Prostate gland (tissue), 2 donors: ENCODE data around the gene LDAH. TPM values are rescaled to one million over a fixed set of nuclear protein-coding genes. Genes with fewer than 3 reads are reported as not detected.

Source experiments
- DNase-seq: peaks from one replicate; pipeline ENCODE4 v3.0.0-alpha.2; 2019; ENCODE audit warnings: low spot score
- H3K27ac ChIP-seq, 2 donors: fragments of 200-600 bp; sonication (generic); 2 replicates each; pipeline ENCODE4 v1.5.1; 2017 to 2019
- H3K27me3 ChIP-seq: fragments of 200-600 bp; sonication (generic); replicated peaks from 2 replicates; pipeline ENCODE4 v1.5.1; 2019; ENCODE audit not compliant: insufficient read depth
- H3K36me3 ChIP-seq, 2 donors: fragments of 200-600 bp; sonication (generic); 1 replicate in 1 of 2; 2 replicates in 1 of 2; pipeline versions ENCODE4 v1.5.1 to v1.8.1; 2017 to 2019
- H3K4me1 ChIP-seq: fragments of 200-600 bp; sonication (generic); replicated peaks from 2 replicates; pipeline ENCODE4 v1.5.1; 2019
- H3K4me3 ChIP-seq, 2 donors: fragments of 200-600 bp; sonication (generic); 2 replicates each; pipeline ENCODE4 v1.5.1; 2017 to 2019
- H3K9me3 ChIP-seq: fragments of 200-600 bp; sonication (generic); 2 replicates; pipeline ENCODE4 v1.5.1; 2017
- POLR2A ChIP-seq: fragments of 450-650 bp; IDR thresholded peaks from one replicate; pipeline ENCODE4 v1.6.1; 2016; ENCODE audit warnings: antibody characterized with exemption, mild to moderate bottlenecking
- POLR2AphosphoS5 ChIP-seq: sonication (generic); formaldehyde crosslinking; IDR thresholded peaks from one replicate; pipeline ENCODE4 v1.6.1; 2017; ENCODE audit warnings: antibody characterized with exemption
- WGBS: methylation state at CpG from one replicate; pipeline ENCODE4 v1.1.5; 2018; 5-methylcytosine and 5-hydroxymethylcytosine counted together
- intact Hi-C: fragments of 100-400 bp; cut with DNase I; formaldehyde crosslinking; loops from one replicate; pipeline ENCODE4 v1.14.2; 2022
- total RNA-seq, 2 donors: library from RNA; depleted of rRNA; stranded (reverse); fragments of >200 nt; gene quantifications; one replicate each; pipeline ENCODE4 v1.1.0, GENCODE V29; 2016
- TF ChIP-seq, protein P1 (sequence below), 4 experiments: fragments of 200-600 bp in 2 of 4; fragments of 450-650 bp in 2 of 4; sonication (generic) in 2 of 4; IDR thresholded peaks; 1 replicate in 3 of 4; 2 replicates in 1 of 4; pipeline ENCODE4 v1.5.1; 2016 to 2019; ENCODE audit warnings: antibody characterized with exemption in 4 of 4, mild to moderate bottlenecking in 2 of 4, moderate library complexity in 2 of 4

LDAH gene
- total RNA-seq, 2 donors from 2014 or later, result 6.6 to 17.3 TPM

- intact Hi-C loops, result no loop called here
- DNase-seq, result no peak
- Histone ChIP-seq H3K4me3 (no peak overlapping the region), H3K9me3 (no peaks in the 10 kb centered on the region), H3K36me3 (no peaks in the 10 kb centered on the region), H3K27ac (no peak overlapping the region), H3K4me1 (peaks cover 5% of the 10 kb centered on the region), H3K27me3 (peaks cover 10% of the 10 kb centered on the region)
- 39% methylated on average over 32 of the region's 83 CpGs for WGBS
- TF ChIP-seq, protein P1, sequence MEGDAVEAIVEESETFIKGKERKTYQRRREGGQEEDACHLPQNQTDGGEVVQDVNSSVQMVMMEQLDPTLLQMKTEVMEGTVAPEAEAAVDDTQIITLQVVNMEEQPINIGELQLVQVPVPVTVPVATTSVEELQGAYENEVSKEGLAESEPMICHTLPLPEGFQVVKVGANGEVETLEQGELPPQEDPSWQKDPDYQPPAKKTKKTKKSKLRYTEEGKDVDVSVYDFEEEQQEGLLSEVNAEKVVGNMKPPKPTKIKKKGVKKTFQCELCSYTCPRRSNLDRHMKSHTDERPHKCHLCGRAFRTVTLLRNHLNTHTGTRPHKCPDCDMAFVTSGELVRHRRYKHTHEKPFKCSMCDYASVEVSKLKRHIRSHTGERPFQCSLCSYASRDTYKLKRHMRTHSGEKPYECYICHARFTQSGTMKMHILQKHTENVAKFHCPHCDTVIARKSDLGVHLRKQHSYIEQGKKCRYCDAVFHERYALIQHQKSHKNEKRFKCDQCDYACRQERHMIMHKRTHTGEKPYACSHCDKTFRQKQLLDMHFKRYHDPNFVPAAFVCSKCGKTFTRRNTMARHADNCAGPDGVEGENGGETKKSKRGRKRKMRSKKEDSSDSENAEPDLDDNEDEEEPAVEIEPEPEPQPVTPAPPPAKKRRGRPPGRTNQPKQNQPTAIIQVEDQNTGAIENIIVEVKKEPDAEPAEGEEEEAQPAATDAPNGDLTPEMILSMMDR (IDR thresholded peaks at IDR 0.05), result no peak
- TF ChIP-seq POLR2A (no peak), POLR2AphosphoS5 (no peak)
Observed at GRCh38 chr2:20670315-20671035, 152.4 kb downstream of the LDAH start.

GRCh38 chr2:20669562-20670314 lies 153.2 kb downstream of the LDAH start:
- TF ChIP-seq, protein P1 (IDR thresholded peaks at IDR 0.05), result no peak
- TF ChIP-seq POLR2AphosphoS5, result no peak
- no peak for TF ChIP-seq POLR2A
- H3K4me3 ChIP-seq, result no peak overlapping the region
- no peak overlapping the region for H3K27ac ChIP-seq
- peaks cover 10% of the 10 kb centered on the region for H3K27me3 ChIP-seq
- H3K36me3 ChIP-seq, result no peaks in the 10 kb centered on the region
- H3K4me1 ChIP-seq, result peaks cover 5% of the 10 kb centered on the region
- intact Hi-C loops, result no loop called here
- 64% methylated on average over 38 of the region's 45 CpGs for WGBS
- no peaks in the 10 kb centered on the region for H3K9me3 ChIP-seq
- DNase-seq, result no peak

GRCh38 chr2:20668871-20669475 lies 153.9 kb downstream of the LDAH start:
- intact Hi-C loops, result no loop called here

GRCh38 chr2:20668451-20668850 lies 154.4 kb downstream of the LDAH start:
- Histone ChIP-seq H3K4me1 (peaks cover 5% of the 10 kb centered on the region), H3K27me3 (peaks cover 10% of the 10 kb centered on the region)
- no peak for DNase-seq

More at GRCh38 chr2:20668871-20669475, 153.9 kb downstream of the LDAH start:
- H3K36me3 ChIP-seq, result no peaks in the 10 kb centered on the region
- TF ChIP-seq POLR2A, result no peak
- no peak for TF ChIP-seq POLR2AphosphoS5
- H3K4me3 ChIP-seq, result no peak overlapping the region
- no peaks in the 10 kb centered on the region for H3K9me3 ChIP-seq
- no peak for DNase-seq
- no peak overlapping the region for H3K27ac ChIP-seq
- peaks cover 5% of the 10 kb centered on the region for H3K4me1 ChIP-seq
- H3K27me3 ChIP-seq, result peaks cover 10% of the 10 kb centered on the region
- WGBS, result 86% methylated on average over 7 of the region's 8 CpGs

More at GRCh38 chr2:20668451-20668850, 154.4 kb downstream of the LDAH start:
- H3K9me3 ChIP-seq, result no peaks in the 10 kb centered on the region
- no peak overlapping the region for H3K4me3 ChIP-seq
- intact Hi-C loops, result no loop called here
- no peak overlapping the region for H3K27ac ChIP-seq
- TF ChIP-seq POLR2A (no peak), POLR2AphosphoS5 (no peak)
- TF ChIP-seq, protein P1 (IDR thresholded peaks at IDR 0.05), result no peak
- no peaks in the 10 kb centered on the region for H3K36me3 ChIP-seq
- WGBS, result 69% methylated on average over 6 of the region's 6 CpGs
